ENCODE data around the gene TLX2.
"Not testable (repeated sequence)": the region's sequence is repeated elsewhere in the genome, so short reads cannot be mapped to it uniquely, and the experiment has no call there.

Gene TLX2

DNA sequence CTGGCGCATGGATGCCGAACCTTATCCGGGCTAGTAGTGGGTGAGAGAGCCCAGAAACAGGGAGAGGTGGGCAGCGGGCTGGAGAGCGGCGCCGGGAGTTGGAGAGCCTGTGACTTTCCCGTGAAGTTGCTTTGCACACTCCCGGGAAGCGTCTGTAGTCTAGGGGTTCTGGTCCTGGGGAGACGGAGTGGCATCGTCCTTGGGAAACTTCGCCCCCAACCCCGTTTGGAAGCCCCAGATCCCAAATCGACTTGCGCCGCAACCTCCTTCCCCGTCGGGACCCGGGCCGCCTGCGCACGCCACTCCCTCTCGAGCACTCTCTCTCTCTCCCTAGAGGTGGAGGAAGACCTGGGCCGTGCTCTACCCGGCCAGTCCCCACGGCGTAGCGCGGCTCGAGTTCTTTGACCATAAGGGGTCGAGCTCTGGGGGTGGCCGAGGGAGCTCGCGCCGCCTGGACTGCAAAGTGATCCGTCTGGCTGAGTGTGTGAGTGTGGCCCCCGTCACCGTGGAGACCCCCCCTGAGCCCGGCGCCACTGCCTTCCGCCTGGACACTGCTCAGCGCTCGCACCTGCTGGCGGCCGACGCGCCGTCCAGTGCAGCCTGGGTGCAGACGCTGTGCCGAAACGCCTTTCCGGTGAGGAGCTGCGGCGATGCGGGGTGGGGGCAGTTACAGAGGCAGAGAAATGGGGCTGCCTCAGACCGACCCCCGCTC, 40.7 kb downstream of the TLX2 start:
- DNase-seq (ENCODE audit: low read depth in 3 of 3) = peak in 1 of 3 experiments; percentile 39

- DNase-seq (ENCODE audit: low read depth in 3 of 3) = no peak
These were observed 41.4 kb downstream of the TLX2 start for GRCh38 chr2:74555610-74556103.

GRCh38 chr2:74556159-74556558, 41.9 kb downstream of the TLX2 start:
- no peak for DNase-seq (ENCODE audit: low read depth in 3 of 3)

DNA sequence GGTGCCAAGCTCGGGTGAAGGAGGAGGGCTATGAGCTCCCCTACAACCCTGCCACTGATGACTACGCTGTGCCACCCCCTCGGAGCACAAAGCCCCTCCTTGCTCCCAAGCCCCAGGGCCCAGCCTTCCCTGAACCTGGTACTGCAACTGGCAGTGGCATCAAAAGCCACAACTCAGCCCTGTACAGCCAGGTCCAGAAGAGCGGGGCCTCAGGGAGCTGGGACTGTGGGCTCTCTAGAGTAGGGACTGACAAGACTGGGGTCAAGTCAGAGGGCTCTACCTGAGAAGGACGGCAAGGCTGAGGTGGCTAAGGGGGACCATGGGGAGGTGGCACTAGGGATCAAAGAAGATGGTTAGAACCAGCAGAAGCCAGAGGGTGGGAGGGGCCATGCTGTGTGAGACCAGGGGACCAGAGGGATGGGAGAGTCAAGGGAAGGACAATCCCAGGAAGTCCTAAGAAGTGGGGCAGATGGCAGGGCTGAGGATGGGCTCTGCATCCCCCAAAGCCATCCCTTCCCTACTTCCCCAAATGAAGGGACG, 42.7 kb downstream of the TLX2 start:
- DNase-seq (ENCODE audit: low read depth in 3 of 3) = no peak

DNA sequence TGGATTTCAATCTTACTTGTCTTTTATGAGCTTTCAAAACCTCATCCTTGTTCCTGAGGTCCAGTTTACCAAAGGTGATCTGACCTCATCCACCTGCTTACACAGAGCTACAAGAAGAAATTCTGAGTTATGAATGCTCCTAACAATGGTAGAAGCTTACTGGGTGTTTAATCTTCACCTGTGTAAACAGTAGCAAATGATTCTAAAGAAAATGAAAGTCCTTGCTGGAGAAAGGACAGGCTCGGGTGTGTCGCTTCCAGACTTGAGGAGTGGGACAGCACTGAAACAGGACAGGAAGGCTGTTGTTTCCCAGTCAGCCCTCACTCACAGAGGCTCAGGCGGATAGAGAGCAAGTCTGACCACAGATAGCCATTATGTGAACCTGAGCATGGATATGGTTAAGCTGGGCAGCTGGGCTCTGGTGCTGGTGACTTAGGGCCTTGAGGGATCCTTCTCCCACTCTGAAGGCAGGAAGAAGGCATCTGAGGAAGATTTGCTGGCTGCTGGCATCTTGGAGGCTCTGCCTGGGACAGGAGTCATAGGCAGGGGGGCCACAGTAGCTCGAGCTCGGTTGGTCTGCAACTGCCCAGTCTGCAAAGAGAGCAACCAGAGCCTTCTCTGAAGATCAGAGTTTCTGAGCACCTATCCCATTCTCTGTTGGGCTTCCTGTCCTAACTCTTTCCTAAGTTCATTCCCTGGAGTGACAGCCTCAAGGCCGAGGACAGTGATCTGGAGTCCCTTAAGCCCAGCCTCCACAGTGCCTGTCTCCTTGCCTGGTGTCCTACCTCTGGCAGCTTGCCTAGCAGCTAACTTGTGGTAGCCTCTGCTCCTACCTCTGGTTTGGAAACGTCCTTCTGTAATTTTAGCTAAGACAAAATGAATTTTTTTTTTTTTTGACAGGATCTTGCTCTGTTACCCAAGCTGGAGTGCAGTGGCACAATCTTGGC, 44.3 kb downstream of the TLX2 start:
- DNase-seq (ENCODE audit: low read depth in 3 of 3) = no peak

DNA sequence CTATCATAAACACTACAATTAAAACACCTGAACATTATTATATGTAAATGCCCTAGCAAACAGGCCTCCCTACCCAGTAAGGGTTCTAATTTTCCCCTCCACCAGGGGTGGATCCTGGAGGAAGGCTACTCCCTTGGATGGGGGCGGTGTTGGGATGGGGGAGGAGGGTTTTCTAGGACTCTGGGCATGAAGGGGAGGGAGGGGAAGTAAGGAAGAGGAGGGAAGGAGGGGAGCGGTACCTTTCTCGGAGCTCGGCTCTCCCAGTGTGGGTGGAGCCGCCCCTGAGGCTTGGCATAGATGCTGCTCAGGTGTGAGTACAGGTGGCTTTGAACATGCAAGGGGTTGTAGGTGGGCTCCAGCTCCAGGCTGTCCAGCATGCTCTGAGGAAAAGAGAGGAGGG, 45.7 kb downstream of the TLX2 start:
- DNase-seq (ENCODE audit: low read depth in 3 of 3) = no peak

DNA sequence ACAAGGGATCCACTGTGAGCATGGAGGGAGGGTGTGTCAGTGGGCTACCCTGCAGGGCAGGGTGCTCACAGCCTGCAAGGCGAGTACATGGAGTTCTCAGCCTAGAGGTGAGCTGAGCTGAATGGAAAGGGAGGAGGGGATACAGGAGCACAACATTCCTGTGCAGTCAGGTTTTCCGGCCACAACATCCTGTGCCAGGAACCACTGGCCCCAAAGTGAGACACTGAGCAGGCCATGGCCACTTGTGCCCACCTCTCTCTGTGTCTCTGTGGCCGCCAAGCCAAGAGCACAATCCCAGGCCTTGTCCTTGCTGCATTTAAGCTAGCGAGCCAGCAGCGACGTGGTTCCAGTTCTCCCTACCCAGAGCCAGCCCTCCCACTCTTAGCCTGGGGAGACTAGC, 46.3 kb downstream of the TLX2 start:
- DNase-seq (ENCODE audit: low read depth in 3 of 3) = no peak

DNA sequence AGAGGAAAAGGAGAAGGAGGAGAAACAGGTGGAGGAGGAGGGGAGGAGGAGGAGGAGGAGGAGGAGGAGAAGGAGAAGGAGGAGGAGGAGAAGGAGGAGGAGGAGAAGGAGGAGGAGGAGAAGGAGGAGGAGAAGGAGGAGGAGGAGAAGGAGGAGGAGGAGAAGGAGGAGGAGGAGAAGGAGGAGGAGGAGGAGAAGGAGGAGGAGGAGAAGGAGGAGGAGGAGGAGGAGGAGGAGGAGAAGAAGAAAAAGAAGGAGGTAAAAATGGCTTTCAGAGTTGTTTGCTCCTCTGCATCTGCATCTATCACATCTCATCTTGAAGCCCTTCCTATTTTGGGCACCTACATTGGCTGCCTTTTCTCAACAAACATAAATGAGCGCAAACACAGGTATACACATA, 46.8 kb downstream of the TLX2 start:
- DNase-seq (ENCODE audit: low read depth in 3 of 3) = not testable (repeated sequence)

GRCh38 chr2:74562126-74562775, 48.0 kb downstream of the TLX2 start:
- DNase-seq (ENCODE audit: low read depth in 3 of 3) = no peak

GRCh38 chr2:74564222-74564621, 50.0 kb downstream of the TLX2 start:
- no peak for DNase-seq (ENCODE audit: low read depth in 3 of 3)

DNA sequence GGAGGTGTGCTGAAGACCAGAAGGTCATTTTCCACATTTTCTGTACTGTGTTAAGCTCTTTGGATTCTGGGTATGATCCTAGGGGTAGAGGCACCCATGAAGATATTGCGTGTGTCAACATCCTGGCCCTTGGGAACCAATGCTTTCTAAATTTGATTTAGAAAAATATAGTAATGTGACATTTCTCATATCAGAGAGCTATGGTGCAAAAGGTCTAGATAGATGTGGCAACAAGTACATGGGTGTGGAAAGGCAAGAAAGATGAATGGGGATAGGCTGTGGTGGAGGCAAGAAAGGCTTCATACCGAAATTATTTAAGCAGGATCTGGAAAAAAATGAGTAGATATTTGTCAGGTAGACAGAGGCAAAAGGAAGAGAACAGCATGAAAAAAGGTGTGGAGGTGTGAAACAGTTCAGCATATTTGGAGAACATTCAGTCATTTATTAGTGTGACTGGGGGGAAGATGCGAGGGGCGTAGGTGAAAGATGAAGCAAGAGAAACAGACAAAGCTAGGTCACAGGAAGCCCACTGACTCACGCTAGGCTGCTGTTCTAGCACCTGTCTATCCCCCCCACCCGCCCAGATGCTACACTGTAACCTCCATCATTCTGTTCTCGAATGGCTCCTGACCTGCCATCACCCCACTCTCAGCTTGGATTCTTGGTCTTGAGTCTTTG, 52.0 kb downstream of the TLX2 start:
- no peak for DNase-seq (ENCODE audit: low read depth in 3 of 3)

DNA sequence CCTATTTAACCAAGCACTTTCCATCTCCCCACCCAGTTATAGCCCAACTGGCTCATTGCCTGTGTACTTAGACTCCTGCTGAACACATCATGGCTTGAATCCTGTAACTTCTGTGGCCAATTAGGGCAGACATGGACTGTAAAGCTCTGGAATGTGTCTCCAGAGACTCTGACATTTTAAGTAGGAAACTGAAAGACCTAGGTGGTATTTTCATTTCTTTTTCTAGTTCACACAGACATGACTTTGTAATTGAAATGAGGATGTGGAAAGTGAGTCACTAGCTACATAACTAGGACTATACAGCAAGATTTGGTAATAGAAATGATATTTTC, 52.5 kb downstream of the TLX2 start:
- no peak for DNase-seq (ENCODE audit: low read depth in 3 of 3)

Measured in stimulated activated CD4-positive, alpha-beta T cell treated with anti-CD3 and anti-CD28 coated beads, TNF-alpha, amount 100 ng/mL, for 4 hours (primary cell).